Peyer's patch (tissue), 4 donors: ENCODE data around the gene ATP8A1. TPM values are rescaled to one million over a fixed set of nuclear protein-coding genes. Genes with fewer than 3 reads are reported as not detected.
A peak's percentile ranks its signal among the peaks of the same experiment; 100 is the strongest.

ENCODE experiments used
- DNase-seq, 3 donors: peaks; one replicate each; pipeline ENCODE4 v3.0.0-alpha.2; 2017 to 2019
- H3K27ac ChIP-seq, 4 donors: fragments of 200-600 bp; sonication (generic); one replicate each; pipeline ENCODE4 v1.5.1; 2016 to 2019
- H3K27me3 ChIP-seq, 2 donors: fragments of 200-600 bp; sonication (generic); one replicate each; pipeline ENCODE4 v1.5.1; 2019
- H3K36me3 ChIP-seq, 3 donors: fragments of 200-600 bp; sonication (generic); one replicate each; pipeline ENCODE4 v1.5.1; 2016 to 2019
- H3K4me1 ChIP-seq, 4 donors: fragments of 200-600 bp; sonication (generic); one replicate each; pipeline ENCODE4 v1.5.1; 2016 to 2019
- H3K4me3 ChIP-seq, 4 donors: fragments of 200-600 bp; sonication (generic); 1 replicate in 3 of 4; 2 replicates in 1 of 4; pipeline ENCODE4 v1.5.1; 2016 to 2019; ENCODE audit warnings: mild to moderate bottlenecking in 1 of 4
- H3K9me3 ChIP-seq, 4 donors: fragments of 200-600 bp; sonication (generic); one replicate each; pipeline ENCODE4 v1.5.1; 2016 to 2019; ENCODE audit warnings: mild to moderate bottlenecking in 1 of 4
- CTCF ChIP-seq, 6 experiments: fragments of 450-650 bp in 4 of 6; fragments of 200-600 bp in 2 of 6; sonication (generic) in 1 of 6; IDR thresholded peaks; one replicate each; pipeline ENCODE4 v1.5.1; 2017 to 2019; ENCODE audit warnings: antibody characterized with exemption in 6 of 6, mild to moderate bottlenecking in 3 of 6, moderate library complexity in 1 of 6
- POLR2A ChIP-seq, 2 donors: fragments of 450-650 bp; IDR thresholded peaks; one replicate each; pipeline ENCODE4 v1.5.1; 2017; ENCODE audit warnings: antibody characterized with exemption in 2 of 2, mild to moderate bottlenecking in 2 of 2, moderate library complexity in 2 of 2
- total RNA-seq, 4 donors: library from RNA; depleted of rRNA; stranded (reverse); fragments of >200 nt; gene quantifications; one replicate each; pipeline ENCODE4 v1.1.0, GENCODE V29; 2016

ATP8A1 gene
- total RNA-seq, 4 donors from 2014 or later, result 71.0 to 172 (median 158) TPM

- no peaks in the 10 kb centered on the region for H3K27me3 ChIP-seq
- no peaks in the 10 kb centered on the region for H3K4me1 ChIP-seq
- no peak overlapping the region for H3K4me3 ChIP-seq
- H3K27ac ChIP-seq, result no peak overlapping the region
- DNase-seq, result no peak
- TF ChIP-seq POLR2A (IDR thresholded peaks at IDR 0.05) (no peak), CTCF (IDR thresholded peaks at IDR 0.05) (no peak)
- peaks cover 0 to 11% (median 0%) of the 10 kb centered on the region in 3 donors for H3K36me3 ChIP-seq
- H3K9me3 ChIP-seq, result no peaks in the 10 kb centered on the region
Measured at GRCh38 chr4:42512226-42512625, 144.7 kb downstream of the ATP8A1 start.

GRCh38 chr4:42510225-42510624 is 146.7 kb downstream of the ATP8A1 start:
- Histone ChIP-seq H3K4me3 (no peak overlapping the region), H3K36me3 (peaks cover 0 to 29% (median 0%) of the 10 kb centered on the region in 3 donors), H3K27me3 (no peaks in the 10 kb centered on the region), H3K27ac (no peak overlapping the region), H3K4me1 (no peaks in the 10 kb centered on the region), H3K9me3 (no peaks in the 10 kb centered on the region)
- TF ChIP-seq CTCF (IDR thresholded peaks at IDR 0.05) (no peak), POLR2A (IDR thresholded peaks at IDR 0.05) (no peak)
- DNase-seq, result no peak

- no peaks in the 10 kb centered on the region for H3K9me3 ChIP-seq
- no peak overlapping the region for H3K4me3 ChIP-seq
- H3K27ac ChIP-seq, result no peak overlapping the region
- H3K27me3 ChIP-seq, result no peaks in the 10 kb centered on the region
- no peak for TF ChIP-seq POLR2A (IDR thresholded peaks at IDR 0.05)
- no peak for TF ChIP-seq CTCF (IDR thresholded peaks at IDR 0.05)
- no peak for DNase-seq
- peaks cover 0 to 23% (median 0%) of the 10 kb centered on the region in 3 donors for H3K36me3 ChIP-seq
- no peaks in the 10 kb centered on the region for H3K4me1 ChIP-seq
Measured at GRCh38 chr4:42501624-42502401, 155.1 kb downstream of the ATP8A1 start.

GRCh38 chr4:42498040-42498439 is 158.9 kb downstream of the ATP8A1 start:
- DNase-seq, result no peak

GRCh38 chr4:42497142-42497910 is 159.6 kb downstream of the ATP8A1 start:
- Histone ChIP-seq H3K36me3 (no peaks in the 10 kb centered on the region), H3K27ac (peak overlapping the region in 1 of 4 donors; percentile 6), H3K27me3 (no peaks in the 10 kb centered on the region), H3K4me3 (no peak overlapping the region), H3K4me1 (no peaks in the 10 kb centered on the region), H3K9me3 (no peaks in the 10 kb centered on the region)
- TF ChIP-seq CTCF (IDR thresholded peaks at IDR 0.05), result no peak
- no peak for TF ChIP-seq POLR2A (IDR thresholded peaks at IDR 0.05)
- no peak for DNase-seq

More at GRCh38 chr4:42498040-42498439, 158.9 kb downstream of the ATP8A1 start:
- Histone ChIP-seq H3K27ac (no peak overlapping the region), H3K27me3 (no peaks in the 10 kb centered on the region), H3K36me3 (no peaks in the 10 kb centered on the region), H3K4me3 (no peak overlapping the region), H3K4me1 (no peaks in the 10 kb centered on the region), H3K9me3 (no peaks in the 10 kb centered on the region)
- no peak for TF ChIP-seq POLR2A (IDR thresholded peaks at IDR 0.05)
- no peak for TF ChIP-seq CTCF (IDR thresholded peaks at IDR 0.05)
